OCI-LY3 (cell line): Measurements from ENCODE around the gene RIPK4.

Source experiments
- EZH2phosphoT487 ChIP-seq: fragments of 200-600 bp; shearing (Covaris generic); IDR thresholded peaks from 2 replicates; pipeline ENCODE4 v1.6.1; 2018; ENCODE audit warnings: antibody characterized with exemption, mixed run types, low read depth
- TF ChIP-seq, protein P1 (sequence below): fragments of 200-600, 300-600 bp; sonication (generic); IDR thresholded peaks from 2 replicates; pipeline ENCODE4 v1.5.1; 2014; ENCODE audit warnings: antibody characterized with exemption, low read length, low read depth

DNA sequence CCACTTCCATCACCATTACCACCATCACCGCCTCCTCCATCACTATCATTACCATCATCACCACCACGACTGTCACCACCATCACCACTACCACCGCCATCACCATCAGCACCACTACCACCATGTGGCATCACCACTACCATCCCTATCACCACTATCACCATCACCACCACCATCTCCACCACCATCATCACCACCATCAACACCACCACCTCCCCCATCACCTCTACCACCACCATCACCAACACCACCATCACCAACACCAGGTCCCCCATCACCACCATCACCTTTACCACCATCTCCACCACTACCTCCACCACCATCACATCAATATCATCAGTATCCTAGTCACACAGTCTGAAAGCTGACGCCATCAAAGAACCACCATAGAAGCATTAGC lies 39.9 kb upstream of the RIPK4 start:
- TF ChIP-seq, protein P1, sequence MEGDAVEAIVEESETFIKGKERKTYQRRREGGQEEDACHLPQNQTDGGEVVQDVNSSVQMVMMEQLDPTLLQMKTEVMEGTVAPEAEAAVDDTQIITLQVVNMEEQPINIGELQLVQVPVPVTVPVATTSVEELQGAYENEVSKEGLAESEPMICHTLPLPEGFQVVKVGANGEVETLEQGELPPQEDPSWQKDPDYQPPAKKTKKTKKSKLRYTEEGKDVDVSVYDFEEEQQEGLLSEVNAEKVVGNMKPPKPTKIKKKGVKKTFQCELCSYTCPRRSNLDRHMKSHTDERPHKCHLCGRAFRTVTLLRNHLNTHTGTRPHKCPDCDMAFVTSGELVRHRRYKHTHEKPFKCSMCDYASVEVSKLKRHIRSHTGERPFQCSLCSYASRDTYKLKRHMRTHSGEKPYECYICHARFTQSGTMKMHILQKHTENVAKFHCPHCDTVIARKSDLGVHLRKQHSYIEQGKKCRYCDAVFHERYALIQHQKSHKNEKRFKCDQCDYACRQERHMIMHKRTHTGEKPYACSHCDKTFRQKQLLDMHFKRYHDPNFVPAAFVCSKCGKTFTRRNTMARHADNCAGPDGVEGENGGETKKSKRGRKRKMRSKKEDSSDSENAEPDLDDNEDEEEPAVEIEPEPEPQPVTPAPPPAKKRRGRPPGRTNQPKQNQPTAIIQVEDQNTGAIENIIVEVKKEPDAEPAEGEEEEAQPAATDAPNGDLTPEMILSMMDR, result no peak
- no peak for TF ChIP-seq EZH2phosphoT487
